PC-3 (cell line): ENCODE results near the gene ENG.

ENCODE experiments used
- EZH2 ChIP-seq: fragments of 300-600 bp; sonication (generic); IDR thresholded peaks from one replicate; pipeline ENCODE4 v1.6.1; 2017; ENCODE audit warnings: antibody characterized with exemption, mild to moderate bottlenecking, low read length; ENCODE audit not compliant: unreplicated experiment
- EZH2phosphoT487 ChIP-seq: fragments of 300-600 bp; sonication (generic); IDR thresholded peaks from 2 replicates; pipeline ENCODE4 v1.6.1; 2018; ENCODE audit warnings: mild to moderate bottlenecking, antibody characterized with exemption, low read length, borderline replicate concordance
- TF ChIP-seq, protein P1 (sequence below): fragments of 300-600 bp; sonication (generic); conservative IDR thresholded peaks from 2 replicates; pipeline ENCODE4 v1.5.1; 2017; ENCODE audit warnings: antibody characterized with exemption, low read depth, mild to moderate bottlenecking, low read length

DNA sequence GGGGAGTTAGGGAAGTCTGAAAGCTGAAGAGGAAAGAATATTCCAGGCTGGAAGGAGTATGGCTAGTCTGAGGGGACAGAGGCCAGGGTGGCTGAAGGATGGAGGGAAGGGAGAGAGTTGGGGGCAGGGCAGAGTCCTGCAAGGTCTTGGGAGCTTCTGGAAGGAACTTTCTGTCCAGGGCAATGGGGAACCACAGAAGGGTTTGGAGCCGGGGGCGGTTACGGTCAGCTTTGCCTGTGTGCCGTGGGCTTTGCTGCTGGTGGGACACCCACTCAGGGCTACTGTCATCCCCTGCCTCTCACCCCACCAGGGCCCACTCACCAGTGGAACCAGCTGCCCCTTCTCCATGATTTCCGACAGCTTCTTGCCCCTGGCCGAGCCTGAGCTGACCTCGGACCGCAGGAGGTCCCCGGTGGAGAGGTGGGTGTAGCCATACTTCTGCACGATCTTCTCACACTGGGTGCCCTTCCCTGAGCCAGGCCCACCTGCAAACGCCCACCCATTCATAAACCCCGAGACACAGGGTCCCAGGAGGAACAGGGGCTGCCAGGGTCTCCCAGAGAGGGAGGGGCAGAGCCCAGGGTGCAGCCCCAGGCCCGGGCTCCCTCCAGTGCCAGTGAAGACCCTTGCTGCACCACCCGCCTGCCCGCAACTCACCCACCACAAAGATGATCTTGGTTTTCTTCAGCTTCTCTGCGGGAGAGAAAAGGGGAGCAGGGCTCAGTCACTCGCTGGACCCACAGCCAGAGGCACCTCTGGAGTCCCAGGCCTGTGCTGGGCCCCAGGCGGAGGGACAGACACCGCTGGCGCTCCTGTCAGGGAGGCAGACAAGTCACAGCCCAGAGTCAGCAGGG is 18.1 kb upstream of the ENG start:
- TF ChIP-seq, protein P1, sequence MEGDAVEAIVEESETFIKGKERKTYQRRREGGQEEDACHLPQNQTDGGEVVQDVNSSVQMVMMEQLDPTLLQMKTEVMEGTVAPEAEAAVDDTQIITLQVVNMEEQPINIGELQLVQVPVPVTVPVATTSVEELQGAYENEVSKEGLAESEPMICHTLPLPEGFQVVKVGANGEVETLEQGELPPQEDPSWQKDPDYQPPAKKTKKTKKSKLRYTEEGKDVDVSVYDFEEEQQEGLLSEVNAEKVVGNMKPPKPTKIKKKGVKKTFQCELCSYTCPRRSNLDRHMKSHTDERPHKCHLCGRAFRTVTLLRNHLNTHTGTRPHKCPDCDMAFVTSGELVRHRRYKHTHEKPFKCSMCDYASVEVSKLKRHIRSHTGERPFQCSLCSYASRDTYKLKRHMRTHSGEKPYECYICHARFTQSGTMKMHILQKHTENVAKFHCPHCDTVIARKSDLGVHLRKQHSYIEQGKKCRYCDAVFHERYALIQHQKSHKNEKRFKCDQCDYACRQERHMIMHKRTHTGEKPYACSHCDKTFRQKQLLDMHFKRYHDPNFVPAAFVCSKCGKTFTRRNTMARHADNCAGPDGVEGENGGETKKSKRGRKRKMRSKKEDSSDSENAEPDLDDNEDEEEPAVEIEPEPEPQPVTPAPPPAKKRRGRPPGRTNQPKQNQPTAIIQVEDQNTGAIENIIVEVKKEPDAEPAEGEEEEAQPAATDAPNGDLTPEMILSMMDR = no peak
- TF ChIP-seq EZH2phosphoT487 (no peak), EZH2 (no peak)
